ENCODE results near the gene SNRNP35. TPM values are rescaled to one million over a fixed set of nuclear protein-coding genes. Genes with fewer than 3 reads are reported as not detected.

Gene SNRNP35
- total RNA-seq, 1 experiment from 2014 or later, result 18.0 TPM

GRCh38 chr12:123433615-123434014, 24.3 kb upstream of the SNRNP35 start:
- DNase-seq (ENCODE audit: unreplicated experiment), result no peak
- Mint-ChIP-seq H3K27me3 (ENCODE audit: insufficient read depth, unreplicated experiment) (no peaks in the 10 kb centered on the region), H3K9me3 (ENCODE audit: unreplicated experiment) (no peaks in the 10 kb centered on the region), H3K4me3 (ENCODE audit: unreplicated experiment) (no peak overlapping the region), H3K4me1 (ENCODE audit: insufficient read depth, unreplicated experiment) (peaks cover 5% of the 10 kb centered on the region), H3K36me3 (ENCODE audit: insufficient read depth, unreplicated experiment) (peaks cover 13% of the 10 kb centered on the region), H3K27ac (ENCODE audit: low read depth, unreplicated experiment) (no peak overlapping the region)
- no TSS peak for BruUV-seq (replicated peaks)
- intact Hi-C loops (cut with micrococcal nuclease), result no loop called here
- POLR2A ChIA-PET, result no interaction called here
- no peak for TF ChIP-seq CTCF (IDR thresholded peaks at IDR 0.05; ENCODE audit: unreplicated experiment)
- CTCF ChIA-PET, result interaction anchor here (0.5 kb wide), 1 partner anchor 9 kb away, joined by 4 read pairs; no protein-coding TSS in a partner anchor

- no peak for DNase-seq (ENCODE audit: unreplicated experiment)
- POLR2A ChIA-PET, result interaction anchor here (0.6 to 1.7 kb wide), 4 partner anchors 25 to 278 kb away, joined by 3 to 7 read pairs (median 4); no protein-coding TSS in a partner anchor
- H3K36me3 Mint-ChIP-seq (ENCODE audit: insufficient read depth, unreplicated experiment), result no peaks in the 10 kb centered on the region
- peak overlapping the region; percentile 76 for H3K27ac Mint-ChIP-seq (ENCODE audit: low read depth, unreplicated experiment)
- TF ChIP-seq CTCF (IDR thresholded peaks at IDR 0.05; ENCODE audit: unreplicated experiment), result no peak
- H3K4me3 Mint-ChIP-seq (ENCODE audit: unreplicated experiment), result peak overlapping the region; percentile 97
- intact Hi-C loops (cut with micrococcal nuclease), result no loop called here
- H3K4me1 Mint-ChIP-seq (ENCODE audit: insufficient read depth, unreplicated experiment), result peaks cover 5% of the 10 kb centered on the region
- CTCF ChIA-PET, result interaction anchor here (0.8 to 1.0 kb wide), 2 partner anchors 14 to 146 kb away, joined by 3 to 5 read pairs; no protein-coding TSS in a partner anchor
- H3K9me3 Mint-ChIP-seq (ENCODE audit: unreplicated experiment), result no peaks in the 10 kb centered on the region
- no peaks in the 10 kb centered on the region for H3K27me3 Mint-ChIP-seq (ENCODE audit: insufficient read depth, unreplicated experiment)
- BruUV-seq (replicated peaks), result no TSS peak
These were observed 22.3 kb upstream of the SNRNP35 start for GRCh38 chr12:123435636-123436016.

GRCh38 chr12:123436017-123436964, 21.6 kb upstream of the SNRNP35 start, which contains the start of gene RILPL2:
TSS of gene RILPL2 (minus strand) at chr12:123436684. CDS start at chr12:123436420, 264 bp downstream.
- H3K9me3 Mint-ChIP-seq (ENCODE audit: unreplicated experiment), result no peaks in the 10 kb centered on the region
- H3K27ac Mint-ChIP-seq (ENCODE audit: low read depth, unreplicated experiment), result peak within 1 kb of the TSS; percentile 76
- peak; percentile 81 for DNase-seq (ENCODE audit: unreplicated experiment)
- H3K4me1 Mint-ChIP-seq (ENCODE audit: insufficient read depth, unreplicated experiment), result peaks cover 5% of the 10 kb centered on the region
- peak within 1 kb of the TSS; percentile 97 for H3K4me3 Mint-ChIP-seq (ENCODE audit: unreplicated experiment)
- TF ChIP-seq CTCF (IDR thresholded peaks at IDR 0.05; ENCODE audit: unreplicated experiment), result no peak
- no peaks in the 10 kb centered on the region for H3K27me3 Mint-ChIP-seq (ENCODE audit: insufficient read depth, unreplicated experiment)
- intact Hi-C loops (cut with micrococcal nuclease), result no loop called here
- POLR2A ChIA-PET, result interaction anchor here (0.6 to 1.7 kb wide), 8 partner anchors 22 to 277 kb away, joined by 3 to 7 read pairs (median 4); partner anchors contain the start of gene SNRNP35
- CTCF ChIA-PET, result interaction anchor here (0.7 to 1.0 kb wide), 5 partner anchors 22 to 434 kb away, joined by 3 to 5 read pairs (median 3); partner anchors contain the start of gene SNRNP35
- H3K36me3 Mint-ChIP-seq (ENCODE audit: insufficient read depth, unreplicated experiment), result no peaks in the 10 kb centered on the region
- BruUV-seq (replicated peaks), result TSS peak; percentile 48

GRCh38 chr12:123441523-123442164, 16.3 kb upstream of the SNRNP35 start:
- Mint-ChIP-seq H3K27ac (ENCODE audit: low read depth, unreplicated experiment) (no peak overlapping the region), H3K36me3 (ENCODE audit: insufficient read depth, unreplicated experiment) (no peaks in the 10 kb centered on the region), H3K9me3 (ENCODE audit: unreplicated experiment) (no peaks in the 10 kb centered on the region), H3K4me1 (ENCODE audit: insufficient read depth, unreplicated experiment) (no peaks in the 10 kb centered on the region), H3K4me3 (ENCODE audit: unreplicated experiment) (no peak overlapping the region), H3K27me3 (ENCODE audit: insufficient read depth, unreplicated experiment) (no peaks in the 10 kb centered on the region)
- no TSS peak for BruUV-seq (replicated peaks)
- no peak for TF ChIP-seq CTCF (IDR thresholded peaks at IDR 0.05; ENCODE audit: unreplicated experiment)
- ChIA-PET CTCF (interaction anchor here (0.6 to 1.4 kb wide), 2 partner anchors 35 to 58 kb away, joined by 3 read pairs; partner anchors contain the start of gene KMT5A), POLR2A (no interaction called here)
- no peak for DNase-seq (ENCODE audit: unreplicated experiment)
- intact Hi-C loops (cut with micrococcal nuclease), result no loop called here
